ENCODE data around the gene CCP110.
A peak's percentile ranks its signal among the peaks of the same experiment; 100 is the strongest.

The CCP110 gene

GRCh38 chr16:19601083-19601976 is 77.6 kb downstream of the CCP110 start:
- DNase-seq (ENCODE audit: low spot score), result peak; percentile 69
